GM18907 (cell line): Measurements from ENCODE around the gene PDP2.
A peak's percentile ranks its signal among the peaks of the same experiment; 100 is the strongest.
"Not testable (repeated sequence)": the region's sequence is repeated elsewhere in the genome, so short reads cannot be mapped to it uniquely, and the experiment has no call there.

ENCODE experiments used
- ATAC-seq: cut with Tn5 transposase; IDR thresholded peaks from one replicate; pipeline ENCODE4 v1.9.1; 2021; ENCODE audit warnings: mild to moderate bottlenecking, moderate library complexity; ENCODE audit not compliant: unreplicated experiment

The PDP2 gene

DNA sequence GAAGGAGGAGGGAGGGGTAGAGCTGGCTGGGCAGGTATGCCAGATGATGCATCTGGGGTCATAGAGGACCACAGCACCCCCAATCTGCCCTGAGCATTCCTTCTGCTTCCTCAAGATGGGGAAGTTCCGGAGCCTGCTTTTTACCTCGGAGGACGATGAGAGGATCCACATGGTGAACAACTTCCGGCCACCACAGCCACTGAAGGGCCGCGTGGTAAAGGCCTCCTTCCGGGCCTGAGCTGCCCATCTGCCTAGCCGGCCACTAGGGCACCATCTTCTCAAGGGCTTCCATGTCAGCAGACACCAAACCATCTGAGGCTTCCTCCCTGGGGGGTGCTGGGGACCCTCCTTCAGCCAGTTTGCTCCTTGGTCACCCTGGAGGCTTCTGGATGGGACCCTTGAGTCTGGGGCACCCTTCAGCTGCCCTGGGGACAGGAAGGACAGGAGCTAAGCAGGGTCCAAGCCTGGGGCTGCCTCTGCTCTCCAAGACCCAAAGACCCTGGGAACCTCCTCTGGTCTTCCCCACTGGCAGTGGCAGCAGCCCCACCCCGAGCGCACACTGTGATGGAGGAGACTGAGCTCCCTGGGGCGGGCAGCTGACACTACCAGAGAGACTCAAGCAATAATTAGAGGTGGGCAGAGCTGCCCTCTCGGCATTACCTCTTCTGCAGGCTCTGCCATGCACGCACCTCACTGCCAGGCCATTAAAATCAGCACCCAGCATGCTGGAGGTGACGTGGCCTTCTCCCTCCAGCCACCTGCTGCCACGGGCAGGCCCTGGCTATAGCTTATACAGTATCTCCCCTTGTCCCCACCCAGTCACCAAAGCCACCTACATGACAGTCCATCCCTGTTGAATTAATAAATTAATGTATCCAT, 26.8 kb upstream of the PDP2 start:
- ATAC-seq = no peak

DNA sequence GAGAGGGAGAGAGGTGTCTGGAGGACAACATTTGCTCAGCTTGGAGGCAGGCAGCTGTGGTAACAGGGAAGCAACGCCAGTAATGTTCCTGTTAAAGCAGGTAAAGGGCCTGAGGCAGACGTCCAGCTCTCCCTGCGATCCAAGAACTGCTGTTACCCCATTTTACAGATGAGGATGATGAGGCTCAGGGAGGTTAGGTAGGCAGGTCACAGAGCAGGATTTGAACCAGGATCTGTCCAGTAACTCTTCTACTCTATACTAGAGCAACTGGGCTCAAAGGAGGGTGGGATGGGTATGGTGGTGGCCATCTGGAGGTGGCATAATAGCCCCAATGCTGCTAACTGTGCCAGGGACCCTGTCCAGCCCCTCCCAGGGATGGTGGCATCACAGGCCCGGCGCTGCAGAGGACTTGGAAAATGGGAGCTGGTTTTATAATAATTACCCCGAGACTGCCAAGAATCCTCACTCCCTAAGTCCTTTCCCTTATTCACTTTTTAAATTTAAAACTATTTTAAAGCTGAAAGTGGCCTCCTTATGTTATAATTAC, 24.1 kb upstream of the PDP2 start:
- no peak for ATAC-seq

DNA sequence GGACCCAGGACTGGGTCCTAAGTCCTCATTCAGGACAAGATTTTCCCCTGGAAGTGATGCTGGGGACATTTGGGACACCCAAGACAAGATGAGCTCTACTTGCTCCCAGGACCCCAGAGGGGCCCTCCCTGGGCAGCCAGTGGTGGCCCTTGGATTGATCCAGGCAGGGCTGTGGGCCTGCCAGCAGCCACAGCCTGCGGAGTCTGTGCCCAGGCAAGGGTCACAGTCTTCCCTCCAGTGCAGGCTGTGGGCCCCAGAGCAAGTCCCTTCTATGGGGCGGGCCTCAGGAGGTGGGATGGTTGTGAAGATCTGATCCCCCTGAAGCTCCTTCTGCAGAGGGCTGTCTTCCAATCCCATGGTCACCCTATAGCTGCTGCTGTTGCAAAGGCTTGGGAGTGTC, 23.5 kb upstream of the PDP2 start:
- ATAC-seq = no peak

DNA sequence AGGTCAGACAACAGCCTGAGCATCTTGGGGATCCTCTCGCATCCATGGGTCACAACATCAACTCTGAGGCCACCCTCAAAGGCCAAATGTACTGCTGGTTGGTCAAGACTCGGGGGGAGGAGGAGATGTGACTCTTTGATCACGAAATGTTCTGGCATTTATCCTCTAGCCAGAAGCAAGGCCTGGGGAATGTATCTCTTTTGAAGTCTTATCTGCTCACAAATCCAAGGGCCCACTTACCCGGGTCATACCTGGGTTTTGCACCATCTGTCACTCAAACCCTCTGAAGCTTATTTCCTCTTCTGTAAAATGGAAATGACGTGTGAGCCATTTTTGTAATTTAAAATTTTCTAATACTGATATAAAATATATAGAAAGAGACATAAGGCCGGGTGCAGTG, 22.9 kb upstream of the PDP2 start:
- no peak for ATAC-seq

DNA sequence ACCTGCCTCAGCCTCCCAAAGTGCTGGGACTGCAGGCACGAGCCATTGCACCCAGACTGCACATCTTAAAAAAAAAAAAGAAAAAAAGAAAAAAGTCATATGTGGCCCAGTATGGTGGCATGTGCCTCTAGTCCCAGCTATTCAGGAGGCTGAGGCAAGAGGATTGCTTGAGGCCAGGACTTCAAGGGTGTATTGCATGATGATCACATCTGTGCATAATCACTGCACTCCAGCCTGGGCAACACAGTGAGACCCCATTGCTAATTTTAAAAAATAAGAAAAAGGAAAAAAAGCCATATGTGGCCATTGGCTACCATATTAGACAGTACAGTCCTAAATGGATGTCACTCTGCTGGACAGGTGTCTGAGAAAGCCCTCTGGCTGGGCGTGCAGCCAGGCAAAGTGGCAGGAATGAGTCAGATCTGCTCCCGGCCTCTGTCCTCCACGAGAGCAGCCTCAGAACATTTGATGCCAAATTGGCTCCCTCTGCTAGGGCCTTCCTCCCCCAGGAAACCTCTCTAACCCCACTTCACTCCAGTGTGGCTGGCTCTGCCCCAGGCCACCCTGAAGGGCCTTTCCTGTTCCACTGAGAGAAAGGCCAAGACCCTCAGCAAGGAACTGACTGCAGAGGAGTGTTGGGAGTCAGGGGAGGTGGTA, 21.4 kb upstream of the PDP2 start:
- ATAC-seq = no peak

DNA sequence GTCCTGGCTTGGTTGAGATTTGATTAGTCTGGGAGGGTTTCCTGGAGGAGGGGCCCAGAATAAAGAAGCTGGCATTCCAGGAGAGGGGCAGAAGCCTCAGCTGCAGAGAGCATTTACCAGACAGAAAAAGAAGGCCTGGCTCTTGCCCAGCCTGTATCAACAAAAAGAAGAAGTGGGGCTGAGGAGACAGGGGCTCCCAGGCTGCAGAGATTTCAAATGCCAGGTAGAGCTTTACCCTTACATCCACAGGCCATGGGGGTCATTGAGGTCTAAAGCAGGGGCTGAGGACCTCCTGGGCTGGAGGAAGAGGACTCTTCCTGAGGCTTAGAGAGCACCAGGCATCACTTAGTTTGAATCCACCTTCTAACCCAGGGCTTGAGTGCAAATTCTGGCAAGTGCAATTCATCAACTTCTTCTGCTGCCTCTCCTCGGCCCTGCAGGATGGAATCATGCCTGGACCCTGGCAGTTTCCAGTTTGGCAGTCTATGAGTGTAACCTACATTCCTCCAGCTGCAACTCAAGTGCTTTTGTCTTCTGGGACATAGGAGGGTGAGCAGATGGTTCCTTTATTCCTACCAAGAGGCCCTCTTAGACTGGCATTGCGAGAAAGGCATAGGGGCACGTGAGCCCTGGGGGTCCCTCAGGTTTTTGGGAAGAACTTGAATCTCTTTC, 20.8 kb upstream of the PDP2 start:
- no peak for ATAC-seq

DNA sequence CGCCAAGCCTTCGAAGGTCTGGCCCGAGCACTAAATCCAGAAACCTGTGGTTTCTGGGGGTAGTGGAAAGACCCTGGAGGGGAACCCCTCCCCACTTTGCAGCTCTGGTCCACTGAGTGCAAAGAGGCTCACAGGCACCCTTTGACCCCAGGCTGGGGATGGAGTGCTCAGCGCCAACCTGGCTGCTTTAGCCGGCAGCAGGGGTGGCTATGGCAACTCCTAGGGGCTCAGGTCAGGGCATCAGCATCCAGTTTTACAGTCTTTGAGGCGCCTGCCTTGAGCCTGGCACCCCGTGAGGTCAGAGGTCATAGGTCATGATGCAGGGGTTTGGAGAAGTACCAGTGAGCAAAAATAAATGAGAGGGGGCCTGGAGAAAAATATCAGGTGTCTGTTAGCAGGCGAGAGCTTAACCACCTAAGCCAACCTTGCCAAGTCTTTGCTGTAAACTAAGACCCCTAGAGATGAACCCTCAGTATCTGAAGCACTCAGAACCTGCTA, 18.2 kb upstream of the PDP2 start:
- ATAC-seq = no peak

DNA sequence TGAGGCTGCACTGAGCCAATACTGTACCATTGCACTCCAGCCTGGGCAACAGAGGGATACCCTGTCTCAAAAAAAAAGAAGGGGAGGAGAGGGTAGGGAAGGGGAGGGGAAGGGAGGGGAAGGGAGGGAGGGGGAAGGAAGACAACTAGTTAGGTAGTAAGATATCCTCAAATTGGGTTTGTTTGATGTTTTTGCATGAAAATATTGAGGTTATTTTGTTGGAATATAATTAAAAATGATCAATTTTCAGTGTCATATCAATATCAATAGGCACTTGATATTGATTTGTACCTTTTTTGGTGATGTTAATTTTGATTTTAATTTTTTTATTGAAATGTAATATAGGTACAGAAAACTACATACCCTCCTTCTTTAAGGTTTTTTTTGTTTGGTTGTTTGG, 16.6 kb upstream of the PDP2 start:
- no peak for ATAC-seq

DNA sequence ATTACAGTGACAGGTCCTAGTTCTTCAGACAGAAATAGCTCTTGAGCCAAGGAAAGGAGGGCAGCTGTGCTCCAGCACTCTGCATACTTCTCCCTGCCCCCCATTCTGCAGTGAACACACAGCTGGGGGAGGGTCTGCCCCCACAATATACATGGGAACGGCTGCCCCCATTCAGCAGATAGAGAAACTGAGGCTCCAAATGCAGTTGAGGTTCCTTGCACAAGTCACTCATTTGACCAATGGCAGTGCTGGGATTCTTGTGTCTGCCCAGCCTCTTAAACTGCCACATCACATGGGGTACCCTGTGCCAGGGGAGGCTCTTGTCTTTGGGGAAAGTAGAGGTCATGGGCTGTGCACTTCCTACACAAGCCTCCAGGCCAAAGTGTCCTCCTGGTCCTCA, 10.9 kb upstream of the PDP2 start:
- no peak for ATAC-seq

DNA sequence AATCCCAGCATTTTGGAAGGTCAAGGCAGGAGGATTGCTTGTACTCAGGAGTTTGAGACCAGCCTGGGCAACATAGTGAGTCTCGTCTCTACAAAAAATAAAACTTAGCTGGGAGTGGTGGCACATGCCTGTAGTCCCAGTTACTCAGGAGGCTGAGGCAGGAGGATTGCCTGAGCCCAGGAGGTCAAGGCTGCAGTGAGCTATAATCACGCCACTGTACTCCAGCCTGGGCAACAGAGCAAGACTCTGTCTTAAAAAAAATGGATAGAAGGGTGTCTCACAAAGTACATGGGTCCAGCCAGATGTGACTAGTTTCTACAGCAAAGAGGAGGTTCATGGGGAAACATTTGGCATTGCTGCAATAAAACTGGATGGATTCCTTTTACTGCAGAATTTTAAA, 9.0 kb upstream of the PDP2 start:
- ATAC-seq = not testable (repeated sequence)

DNA sequence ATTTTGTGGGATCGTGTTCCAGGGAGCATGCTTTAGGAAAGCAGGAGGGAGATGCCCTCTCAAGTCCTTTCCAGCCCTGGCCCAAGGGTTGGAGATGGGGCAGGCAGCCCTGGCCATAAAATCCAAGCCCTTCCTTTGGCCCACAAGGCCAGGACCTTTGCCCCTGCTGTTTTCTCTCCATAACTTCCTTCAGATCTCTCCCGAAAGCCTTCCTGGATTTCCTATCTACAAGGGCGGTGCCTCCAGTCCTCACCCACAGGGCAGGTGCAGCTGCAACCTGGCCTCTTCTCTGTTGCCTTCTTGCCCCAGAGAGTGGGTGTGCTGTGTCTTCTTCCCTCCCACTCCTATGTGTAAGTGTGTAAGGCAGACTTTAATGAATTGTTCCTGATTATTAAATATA, 8.5 kb upstream of the PDP2 start:
- no peak for ATAC-seq

DNA sequence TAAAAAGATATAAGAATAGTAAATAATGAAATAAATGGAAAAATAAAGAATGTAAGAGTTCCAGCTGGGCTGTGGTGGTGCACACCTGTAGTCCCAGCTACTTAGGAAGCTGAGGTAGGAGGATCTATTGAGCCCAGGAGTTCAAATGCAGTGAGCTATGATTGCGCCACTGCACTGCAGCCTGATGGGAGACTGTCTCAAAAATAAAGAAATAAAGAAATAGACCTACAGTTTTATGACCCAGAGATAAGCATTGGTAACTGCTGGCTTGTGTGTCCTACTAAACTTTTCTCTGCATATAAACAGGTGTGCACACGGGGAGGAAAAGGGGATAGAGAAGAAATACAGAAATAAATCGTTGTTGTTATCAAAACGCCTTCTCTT, 7.8 kb upstream of the PDP2 start:
- ATAC-seq = no peak

DNA sequence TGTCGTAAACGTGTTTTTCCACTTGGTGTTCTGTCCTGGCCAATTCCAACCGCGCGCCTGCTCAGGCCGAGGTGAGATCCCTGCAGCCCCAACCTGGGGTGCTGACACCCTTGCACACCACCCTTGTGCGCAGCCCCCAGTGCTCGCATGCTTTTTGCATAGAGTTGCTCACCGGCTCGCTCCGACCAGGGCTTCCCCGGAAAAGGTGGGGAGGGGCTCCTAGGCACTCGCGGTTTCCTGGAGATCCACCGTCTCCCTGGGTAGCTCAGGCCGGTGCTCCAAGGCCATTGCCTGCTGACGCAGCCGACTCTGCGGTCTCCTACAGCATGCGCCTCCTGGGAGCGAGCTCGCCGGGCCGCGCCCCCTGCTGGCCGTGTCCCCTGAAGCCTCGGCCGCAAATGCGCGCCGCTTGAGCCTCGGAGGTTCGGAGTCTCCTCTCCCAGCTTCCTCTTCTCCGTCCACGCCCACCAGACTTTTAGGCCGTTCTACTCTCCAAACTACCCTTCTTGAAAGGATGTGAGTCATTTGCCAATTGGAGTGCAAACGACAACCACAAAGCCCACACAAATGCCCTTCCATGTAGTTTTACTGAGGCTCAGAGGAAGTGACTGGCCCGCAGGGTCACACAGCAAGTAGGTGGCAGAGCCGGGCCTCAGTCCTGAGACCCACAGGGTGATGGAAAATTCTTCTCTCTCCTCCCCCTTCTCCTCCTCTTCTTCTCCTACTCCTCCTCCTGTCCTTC, 7.2 kb upstream of the PDP2 start:
- ATAC-seq = peak; percentile 87

DNA sequence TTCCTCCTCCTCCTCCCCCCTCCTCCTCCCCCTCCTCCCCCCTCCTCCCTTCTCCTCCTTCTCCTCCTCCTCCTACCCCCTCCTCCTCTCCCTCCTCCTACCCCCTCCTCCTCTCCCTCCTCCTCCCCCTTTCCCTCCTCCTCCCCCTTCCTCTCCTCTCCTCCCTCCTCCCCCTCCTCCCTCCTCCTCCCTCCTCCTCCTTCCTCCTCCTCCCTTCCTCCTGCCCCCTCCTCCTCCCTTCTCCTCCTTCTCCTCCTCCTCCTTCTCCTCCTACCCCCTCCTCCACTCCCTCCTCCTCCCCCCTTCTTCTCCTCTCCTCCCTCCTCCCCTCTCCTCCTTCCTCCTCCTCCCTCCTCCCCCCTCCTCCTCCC, 6.6 kb upstream of the PDP2 start:
- no peak for ATAC-seq

DNA sequence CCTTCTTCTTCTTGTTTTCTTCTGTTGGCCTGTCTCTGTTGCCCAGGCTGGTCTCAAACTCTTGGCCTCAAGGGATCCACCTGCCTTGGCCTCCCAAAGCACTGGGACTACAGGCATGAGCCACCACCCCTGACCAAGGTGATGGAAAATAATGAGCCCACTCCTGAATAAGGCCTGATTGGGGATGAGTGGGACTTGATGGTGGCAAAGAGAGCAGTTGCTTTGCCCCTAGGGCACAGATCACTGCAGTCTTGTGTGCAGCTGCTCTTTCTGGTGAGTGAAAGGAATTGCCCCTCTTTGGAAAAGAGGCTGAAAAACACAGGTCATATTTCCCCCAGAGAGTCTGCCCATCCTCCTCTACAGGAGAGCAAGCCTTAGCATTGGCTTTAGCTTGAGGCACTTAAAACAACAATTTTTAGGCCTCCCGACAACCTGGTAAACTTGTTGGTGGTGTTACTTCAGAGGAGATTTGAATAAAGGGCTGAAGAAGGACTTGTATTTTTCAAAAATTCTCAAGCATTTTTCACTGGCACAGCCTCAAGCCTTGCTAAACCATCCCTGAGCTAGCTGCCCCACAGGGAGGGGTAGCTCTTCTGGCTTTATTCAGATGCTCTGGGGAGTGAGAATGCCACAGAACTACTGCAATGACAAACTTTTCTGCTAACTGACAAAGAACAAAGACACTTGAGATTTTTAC, 6.1 kb upstream of the PDP2 start:
- ATAC-seq = no peak

DNA sequence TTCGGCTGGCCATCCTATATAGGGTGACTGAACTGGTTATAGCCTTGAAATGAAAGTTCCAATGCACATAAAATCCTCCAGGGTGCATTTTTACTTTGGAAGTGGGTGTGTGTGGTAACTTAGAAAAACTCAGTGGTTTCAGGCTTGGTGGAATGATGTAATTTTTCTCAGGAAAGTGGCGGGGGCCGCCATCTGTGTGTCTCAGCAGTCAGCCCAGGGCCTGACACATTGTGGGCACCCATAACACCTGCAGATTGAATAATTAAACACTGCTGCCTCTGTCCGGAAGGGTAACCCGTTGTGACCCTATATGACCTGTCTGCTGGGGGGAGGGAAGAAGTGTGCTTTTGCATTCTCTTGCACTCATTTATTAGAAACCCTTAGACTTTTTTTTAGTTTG, 2.2 kb upstream of the PDP2 start:
- no peak for ATAC-seq

DNA sequence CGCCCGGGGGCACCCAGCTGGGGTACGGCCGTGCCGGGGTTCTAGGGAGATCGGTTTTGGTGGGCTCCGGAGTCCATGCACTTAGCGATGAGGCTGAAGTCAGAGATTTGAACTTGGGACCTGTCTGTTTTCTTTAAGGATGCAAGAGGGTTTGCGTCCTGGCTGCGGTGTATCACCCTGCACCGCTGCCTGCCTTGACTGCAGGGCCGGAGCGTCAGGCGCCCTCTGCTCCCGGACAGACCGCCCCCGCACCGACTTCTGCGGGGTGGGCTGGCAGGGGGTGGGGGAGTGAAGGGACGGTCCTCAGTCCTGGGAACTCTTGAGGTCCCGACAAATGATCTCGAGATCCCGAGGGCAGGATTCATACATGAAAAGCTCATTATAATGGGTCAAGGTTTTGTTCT, 701 bp downstream of the PDP2 start:
- no peak for ATAC-seq

DNA sequence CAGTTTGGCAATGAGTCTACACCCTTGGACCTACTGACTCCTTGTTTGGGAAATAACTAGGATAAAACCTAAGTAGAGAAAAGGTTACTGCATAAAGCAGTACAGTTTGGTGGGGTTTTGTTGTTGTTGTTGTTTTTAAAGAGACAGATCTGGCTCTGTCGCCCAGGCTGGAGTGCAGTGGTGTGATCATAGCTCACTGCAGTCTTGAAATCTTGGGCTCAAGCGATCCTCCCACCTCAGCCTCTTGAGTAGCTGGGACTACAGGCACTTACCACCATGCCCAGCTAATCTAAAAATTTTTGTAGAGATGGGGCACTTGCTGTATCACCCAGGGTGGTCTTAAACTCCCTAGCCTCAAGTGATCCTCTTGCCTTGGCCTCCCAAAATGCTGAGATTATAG, 1.2 kb downstream of the PDP2 start:
- no peak for ATAC-seq

DNA sequence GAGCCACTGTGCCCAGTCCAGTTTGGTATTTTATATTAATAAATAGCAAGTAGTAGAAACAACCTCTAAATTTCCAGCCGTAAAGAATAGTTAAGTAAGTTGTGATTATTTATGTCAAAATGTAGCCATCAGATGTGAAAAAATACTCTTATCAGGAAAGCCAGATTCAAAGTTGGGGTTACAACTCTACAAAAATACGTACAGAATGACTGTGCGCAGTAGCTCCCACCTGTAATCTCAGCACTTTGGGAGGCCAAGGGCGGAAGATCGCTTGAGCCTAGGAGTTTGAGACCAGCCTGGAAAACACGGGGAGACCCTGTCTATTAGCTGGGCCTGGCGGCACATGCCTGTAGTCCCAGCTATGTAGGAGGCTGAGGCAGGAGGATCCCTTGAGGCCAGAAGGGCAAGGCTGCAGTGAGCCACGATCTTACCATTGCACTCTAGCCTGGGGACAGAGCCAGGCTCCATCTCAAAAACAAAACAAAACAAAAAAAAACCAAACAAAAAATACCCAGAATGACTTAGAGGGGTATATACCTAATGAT, 1.7 kb downstream of the PDP2 start:
- ATAC-seq = no peak

DNA sequence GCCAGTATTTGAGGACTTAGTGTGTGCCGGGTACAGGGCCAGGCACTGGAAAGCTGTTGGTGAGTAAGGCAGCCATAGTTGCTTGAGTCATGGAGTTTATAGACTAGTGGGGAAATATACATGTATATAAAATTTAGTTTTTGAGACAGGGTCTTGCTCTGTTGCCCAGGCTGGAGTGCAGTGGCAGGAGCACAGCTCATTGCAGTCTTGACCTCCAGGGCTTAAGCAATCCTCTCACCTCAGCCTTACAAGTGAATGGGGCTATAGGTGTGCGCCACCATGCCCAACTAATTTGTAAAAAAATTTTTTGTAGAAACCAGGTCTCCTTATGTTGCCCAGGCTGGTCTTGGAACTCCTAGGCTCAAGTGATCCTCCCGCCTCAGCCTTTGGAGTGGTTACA, 2.4 kb downstream of the PDP2 start:
- ATAC-seq = no peak
